HepG2 (cell line): ENCODE measurements around the gene FGFR1OP2. TPM values are rescaled to one million over a fixed set of nuclear protein-coding genes. Genes with fewer than 3 reads are reported as not detected.

Experiments used
- HMGXB3 ChIP-seq: sonication (generic); formaldehyde crosslinking; IDR thresholded peaks from 2 replicates; pipeline ENCODE4 v1.4.0; 2020; ENCODE audit warnings: missing genetic modification reagents, borderline replicate concordance
- MIER2 ChIP-seq: IDR thresholded peaks from 2 replicates; pipeline ENCODE4 v1.6.1; 2016; ENCODE audit warnings: missing biosample characterization, missing genetic modification reagents
- ZBTB42 ChIP-seq: sonication (generic); formaldehyde crosslinking; IDR thresholded peaks from 2 replicates; pipeline ENCODE4 v1.5.0; 2020; ENCODE audit warnings: mild to moderate bottlenecking, missing genetic modification reagents
- polyA plus RNA-seq, 8 experiments: library from polyadenylated mRNA; depleted of rRNA in 3 of 8; stranded (reverse) in 7 of 8; unstranded in 1 of 8; fragments of >200 nt; fragmentation: Illumina TruSeq in 4 of 8; extraction: Trizol in 4 of 8; gene quantifications; 2 replicates each; pipeline versions ENCODE4 v1.2.1 to v1.2.3, GENCODE V29; 2011 to 2016; ENCODE audit warnings: low read depth in 4 of 8, missing spikeins in 1 of 8, mixed read lengths in 1 of 8; ENCODE audit not compliant: insufficient read depth in 1 of 8
- total RNA-seq, 5 experiments: library from RNA; depleted of rRNA; stranded (reverse); fragments of >200 nt; fragmentation: Illumina TruSeq; extraction: Trizol; gene quantifications; 2 replicates each; pipeline ENCODE4 v1.2.3, GENCODE V29; 2016; ENCODE audit warnings: low read depth in 1 of 5
- TF ChIP-seq, protein P1 (sequence below): sonication (generic); formaldehyde crosslinking; IDR thresholded peaks from one replicate; pipeline ENCODE4 v1.5.1; 2020; ENCODE audit warnings: mild to moderate bottlenecking, missing genetic modification reagents; ENCODE audit errors: not compliant biosample characterization
- TF ChIP-seq, protein P2 (sequence below): sonication (generic); formaldehyde crosslinking; IDR thresholded peaks from 2 replicates; pipeline ENCODE4 v1.4.0; 2020; ENCODE audit warnings: missing genetic modification reagents, mild to moderate bottlenecking, borderline replicate concordance

FGFR1OP2 gene
- total and polyA plus RNA-seq, 2 of the 13 experiments (the other 11 are each of a cell fraction or from before 2014, with no cell fraction given): 18.3 to 38.1 TPM

DNA sequence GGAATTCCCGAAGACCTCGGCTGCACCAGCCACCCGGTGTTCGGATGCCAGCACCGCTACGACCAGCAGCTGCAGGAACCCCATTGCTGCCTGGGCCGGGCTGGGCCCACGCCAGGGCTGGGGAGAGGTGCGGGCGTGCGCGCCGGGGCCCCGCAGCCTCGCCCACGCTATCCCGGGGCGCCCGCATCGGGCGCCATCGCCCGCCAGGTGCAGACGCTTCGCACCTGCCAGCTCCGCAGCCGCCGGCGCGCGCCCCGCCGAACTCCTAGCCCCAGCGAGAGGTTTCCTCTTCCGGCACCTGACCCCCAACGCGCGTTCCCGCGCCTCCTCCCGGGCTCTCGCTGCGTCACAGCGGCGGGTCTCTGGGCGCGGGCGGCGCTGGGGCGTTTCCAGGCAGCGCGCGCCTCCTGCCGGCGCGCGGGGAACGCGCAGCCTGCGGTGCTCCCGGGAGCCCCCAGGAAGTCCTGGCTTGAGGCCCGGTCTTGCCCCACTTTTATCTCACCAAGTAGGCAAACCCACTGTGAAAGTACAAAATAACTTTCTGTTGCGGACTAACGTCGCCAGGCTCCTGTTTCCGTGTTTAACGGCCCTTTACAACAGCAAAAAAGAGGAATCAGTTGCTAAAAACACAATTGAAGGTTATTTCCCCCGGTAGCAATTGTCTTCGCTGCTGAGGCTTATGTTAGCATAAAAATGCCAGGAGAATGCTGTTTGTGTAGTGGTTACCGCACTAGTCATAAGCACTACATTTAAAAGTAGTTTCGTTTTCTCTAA lies 76.0 kb downstream of the FGFR1OP2 start, which contains the start of gene TM7SF3 (continued):
- no peak for TF ChIP-seq HMGXB3 (CRISPR knock-in tag)
- TF ChIP-seq, protein P1, sequence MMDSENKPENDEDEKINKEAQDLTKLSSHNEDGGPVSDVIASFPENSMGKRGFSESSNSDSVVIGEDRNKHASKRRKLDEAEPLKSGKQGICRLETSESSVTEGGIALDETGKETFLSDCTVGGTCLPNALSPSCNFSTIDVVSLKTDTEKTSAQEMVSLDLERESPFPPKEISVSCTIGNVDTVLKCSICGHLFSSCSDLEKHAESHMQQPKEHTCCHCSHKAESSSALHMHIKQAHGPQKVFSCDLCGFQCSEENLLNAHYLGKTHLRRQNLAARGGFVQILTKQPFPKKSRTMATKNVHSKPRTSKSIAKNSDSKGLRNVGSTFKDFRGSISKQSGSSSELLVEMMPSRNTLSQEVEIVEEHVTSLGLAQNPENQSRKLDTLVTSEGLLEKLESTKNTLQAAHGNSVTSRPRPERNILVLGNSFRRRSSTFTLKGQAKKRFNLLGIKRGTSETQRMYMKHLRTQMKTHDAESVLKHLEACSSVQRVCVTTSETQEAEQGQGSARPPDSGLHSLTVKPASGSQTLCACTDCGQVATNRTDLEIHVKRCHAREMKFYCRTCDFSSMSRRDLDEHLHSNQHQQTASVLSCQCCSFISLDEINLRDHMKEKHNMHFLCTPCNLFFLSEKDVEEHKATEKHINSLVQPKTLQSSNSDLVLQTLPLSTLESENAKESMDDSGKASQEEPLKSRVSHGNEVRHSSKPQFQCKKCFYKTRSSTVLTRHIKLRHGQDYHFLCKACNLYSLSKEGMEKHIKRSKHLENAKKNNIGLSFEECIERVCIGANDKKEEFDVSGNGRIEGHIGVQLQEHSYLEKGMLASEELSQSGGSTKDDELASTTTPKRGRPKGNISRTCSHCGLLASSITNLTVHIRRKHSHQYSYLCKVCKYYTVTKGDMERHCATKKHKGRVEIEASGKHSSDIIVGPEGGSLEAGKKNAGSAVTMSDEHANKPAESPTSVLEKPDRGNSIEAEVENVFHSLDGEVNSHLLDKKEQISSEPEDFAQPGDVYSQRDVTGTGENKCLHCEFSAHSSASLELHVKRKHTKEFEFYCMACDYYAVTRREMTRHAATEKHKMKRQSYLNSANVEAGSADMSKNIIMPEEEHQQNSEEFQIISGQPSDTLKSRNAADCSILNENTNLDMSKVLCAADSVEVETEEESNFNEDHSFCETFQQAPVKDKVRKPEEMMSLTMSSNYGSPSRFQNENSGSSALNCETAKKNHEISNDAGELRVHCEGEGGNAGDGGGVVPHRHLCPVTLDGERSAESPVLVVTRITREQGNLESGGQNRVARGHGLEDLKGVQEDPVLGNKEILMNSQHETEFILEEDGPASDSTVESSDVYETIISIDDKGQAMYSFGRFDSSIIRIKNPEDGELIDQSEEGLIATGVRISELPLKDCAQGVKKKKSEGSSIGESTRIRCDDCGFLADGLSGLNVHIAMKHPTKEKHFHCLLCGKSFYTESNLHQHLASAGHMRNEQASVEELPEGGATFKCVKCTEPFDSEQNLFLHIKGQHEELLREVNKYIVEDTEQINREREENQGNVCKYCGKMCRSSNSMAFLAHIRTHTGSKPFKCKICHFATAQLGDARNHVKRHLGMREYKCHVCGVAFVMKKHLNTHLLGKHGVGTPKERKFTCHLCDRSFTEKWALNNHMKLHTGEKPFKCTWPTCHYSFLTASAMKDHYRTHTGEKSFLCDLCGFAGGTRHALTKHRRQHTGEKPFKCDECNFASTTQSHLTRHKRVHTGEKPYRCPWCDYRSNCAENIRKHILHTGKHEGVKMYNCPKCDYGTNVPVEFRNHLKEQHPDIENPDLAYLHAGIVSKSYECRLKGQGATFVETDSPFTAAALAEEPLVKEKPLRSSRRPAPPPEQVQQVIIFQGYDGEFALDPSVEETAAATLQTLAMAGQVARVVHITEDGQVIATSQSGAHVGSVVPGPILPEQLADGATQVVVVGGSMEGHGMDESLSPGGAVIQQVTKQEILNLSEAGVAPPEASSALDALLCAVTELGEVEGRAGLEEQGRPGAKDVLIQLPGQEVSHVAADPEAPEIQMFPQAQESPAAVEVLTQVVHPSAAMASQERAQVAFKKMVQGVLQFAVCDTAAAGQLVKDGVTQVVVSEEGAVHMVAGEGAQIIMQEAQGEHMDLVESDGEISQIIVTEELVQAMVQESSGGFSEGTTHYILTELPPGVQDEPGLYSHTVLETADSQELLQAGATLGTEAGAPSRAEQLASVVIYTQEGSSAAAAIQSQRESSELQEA: no peak
- TF ChIP-seq, protein P2, sequence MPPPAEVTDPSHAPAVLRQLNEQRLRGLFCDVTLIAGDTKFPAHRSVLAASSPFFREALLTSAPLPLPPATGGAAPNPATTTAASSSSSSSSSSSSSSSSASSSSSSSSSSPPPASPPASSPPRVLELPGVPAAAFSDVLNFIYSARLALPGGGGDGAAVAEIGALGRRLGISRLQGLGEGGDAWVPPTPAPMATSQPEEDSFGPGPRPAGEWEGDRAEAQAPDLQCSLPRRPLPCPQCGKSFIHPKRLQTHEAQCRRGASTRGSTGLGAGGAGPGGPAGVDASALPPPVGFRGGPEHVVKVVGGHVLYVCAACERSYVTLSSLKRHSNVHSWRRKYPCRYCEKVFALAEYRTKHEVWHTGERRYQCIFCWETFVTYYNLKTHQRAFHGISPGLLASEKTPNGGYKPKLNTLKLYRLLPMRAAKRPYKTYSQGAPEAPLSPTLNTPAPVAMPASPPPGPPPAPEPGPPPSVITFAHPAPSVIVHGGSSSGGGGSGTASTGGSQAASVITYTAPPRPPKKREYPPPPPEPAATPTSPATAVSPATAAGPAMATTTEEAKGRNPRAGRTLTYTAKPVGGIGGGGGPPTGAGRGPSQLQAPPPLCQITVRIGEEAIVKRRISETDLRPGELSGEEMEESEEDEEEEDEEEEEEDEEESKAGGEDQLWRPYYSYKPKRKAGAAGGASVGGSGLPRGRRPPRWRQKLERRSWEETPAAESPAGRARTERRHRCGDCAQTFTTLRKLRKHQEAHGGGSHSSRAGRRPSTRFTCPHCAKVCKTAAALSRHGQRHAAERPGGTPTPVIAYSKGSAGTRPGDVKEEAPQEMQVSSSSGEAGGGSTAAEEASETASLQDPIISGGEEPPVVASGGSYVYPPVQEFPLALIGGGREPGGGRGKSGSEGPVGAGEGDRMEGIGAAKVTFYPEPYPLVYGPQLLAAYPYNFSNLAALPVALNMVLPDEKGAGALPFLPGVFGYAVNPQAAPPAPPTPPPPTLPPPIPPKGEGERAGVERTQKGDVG (CRISPR knock-in tag): peak; percentile 29; the same call in 1 of the 2 replicates
- TF ChIP-seq MIER2 (CRISPR knock-in tag): no peak
- TF ChIP-seq ZBTB42 (CRISPR knock-in tag): no peak
